C4-2B (cell line): ENCODE results near the gene PHYKPL.
A peak's percentile ranks its signal among the peaks of the same experiment; 100 is the strongest.

Experiments
- ZFX ChIP-seq: fragments of 450-650 bp; IDR thresholded peaks from 2 replicates; pipeline ENCODE4 v1.6.1; 2017
- TF ChIP-seq, protein P1 (sequence below): fragments of 450-650 bp; conservative IDR thresholded peaks from 2 replicates; pipeline ENCODE4 v1.5.1; 2017; ENCODE audit warnings: mild to moderate bottlenecking

DNA sequence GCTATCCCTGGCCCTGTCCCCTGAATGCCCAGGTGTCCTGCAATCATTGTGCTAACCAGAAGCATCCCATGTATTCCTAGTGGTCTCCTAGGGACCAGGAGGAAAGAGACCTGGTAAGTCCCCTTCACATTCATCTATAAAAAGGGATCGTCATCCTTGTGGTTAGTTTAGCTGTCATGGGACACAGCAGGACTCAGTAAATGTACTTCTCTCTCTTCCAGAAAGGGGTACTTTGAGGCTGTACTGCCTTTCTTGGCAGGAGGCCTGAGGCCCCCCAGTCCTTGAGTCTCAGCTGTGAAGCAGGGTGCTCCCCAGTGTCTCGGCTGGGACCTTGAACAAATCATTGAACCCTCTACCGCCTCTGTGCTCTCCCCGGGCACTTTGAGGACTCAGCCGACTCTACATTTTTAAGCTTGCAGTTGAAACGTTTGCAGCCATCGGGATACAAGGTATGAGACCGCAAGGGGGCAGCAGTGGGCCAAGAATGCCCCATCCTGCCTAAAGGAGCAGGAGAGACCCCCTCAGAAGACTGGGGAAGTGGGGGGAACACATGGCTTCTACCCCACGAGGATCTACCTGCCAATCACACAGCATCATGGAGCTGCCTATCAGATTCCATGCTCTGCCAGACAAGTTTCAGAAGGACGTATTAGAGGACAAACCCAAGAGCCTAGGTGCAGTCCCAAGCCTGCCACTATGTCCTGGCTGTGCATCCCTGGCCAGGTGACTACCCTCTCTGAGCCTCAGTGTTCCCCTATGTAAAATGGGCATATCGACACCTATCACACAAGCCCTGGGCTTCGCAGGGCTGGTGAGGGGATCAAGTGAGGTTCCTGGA is 2.4 kb upstream of the PHYKPL start:
- TF ChIP-seq, protein P1, sequence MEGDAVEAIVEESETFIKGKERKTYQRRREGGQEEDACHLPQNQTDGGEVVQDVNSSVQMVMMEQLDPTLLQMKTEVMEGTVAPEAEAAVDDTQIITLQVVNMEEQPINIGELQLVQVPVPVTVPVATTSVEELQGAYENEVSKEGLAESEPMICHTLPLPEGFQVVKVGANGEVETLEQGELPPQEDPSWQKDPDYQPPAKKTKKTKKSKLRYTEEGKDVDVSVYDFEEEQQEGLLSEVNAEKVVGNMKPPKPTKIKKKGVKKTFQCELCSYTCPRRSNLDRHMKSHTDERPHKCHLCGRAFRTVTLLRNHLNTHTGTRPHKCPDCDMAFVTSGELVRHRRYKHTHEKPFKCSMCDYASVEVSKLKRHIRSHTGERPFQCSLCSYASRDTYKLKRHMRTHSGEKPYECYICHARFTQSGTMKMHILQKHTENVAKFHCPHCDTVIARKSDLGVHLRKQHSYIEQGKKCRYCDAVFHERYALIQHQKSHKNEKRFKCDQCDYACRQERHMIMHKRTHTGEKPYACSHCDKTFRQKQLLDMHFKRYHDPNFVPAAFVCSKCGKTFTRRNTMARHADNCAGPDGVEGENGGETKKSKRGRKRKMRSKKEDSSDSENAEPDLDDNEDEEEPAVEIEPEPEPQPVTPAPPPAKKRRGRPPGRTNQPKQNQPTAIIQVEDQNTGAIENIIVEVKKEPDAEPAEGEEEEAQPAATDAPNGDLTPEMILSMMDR = peak; percentile 87
- TF ChIP-seq ZFX = no peak
